ENCODE results near the gene VPS29. TPM values are rescaled to one million over a fixed set of nuclear protein-coding genes. Genes with fewer than 3 reads are reported as not detected.

The VPS29 gene
- total RNA-seq, 1 experiment from 2014 or later: 114 TPM

DNA sequence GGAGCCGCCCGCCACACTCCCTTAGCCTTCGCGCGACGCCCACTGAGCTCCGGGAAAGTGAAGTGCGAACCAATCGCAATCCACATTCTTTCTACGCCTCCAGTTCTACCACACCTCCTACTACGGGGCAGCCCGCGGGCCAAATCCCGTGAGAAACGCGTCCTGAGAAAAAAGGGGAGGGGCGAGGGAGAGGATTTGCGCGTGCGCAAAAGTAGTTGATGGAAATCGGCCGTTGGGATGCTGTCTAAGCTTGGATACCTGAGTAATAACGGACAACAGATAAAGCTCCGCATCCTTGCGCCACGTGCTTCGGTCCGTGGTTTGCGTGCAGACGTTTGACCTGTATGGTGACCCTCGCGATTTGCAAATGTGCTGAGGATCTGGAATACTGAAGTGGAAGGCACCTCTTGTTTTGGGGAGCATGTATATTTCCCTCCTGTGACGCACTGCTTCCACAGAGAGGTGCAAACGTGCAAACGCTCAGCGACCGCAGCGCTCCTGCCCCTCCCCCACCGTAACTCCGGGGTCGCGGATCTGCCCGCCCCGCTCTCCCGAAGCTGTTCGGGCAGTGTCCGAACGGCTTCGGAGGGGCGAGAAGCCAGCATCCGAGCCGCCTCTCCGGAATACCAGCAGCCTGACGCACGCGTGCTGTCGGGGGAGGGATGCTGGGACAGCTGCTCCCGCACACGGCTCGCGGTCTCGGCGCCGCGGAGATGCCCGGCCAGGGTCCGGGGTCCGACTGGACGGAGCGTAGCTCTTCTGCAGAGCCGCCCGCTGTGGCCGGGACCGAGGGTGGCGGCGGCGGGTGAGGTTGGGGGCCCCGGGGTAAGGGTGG lies 33.5 kb downstream of the VPS29 start, which contains the start of the genes FAM216A and GPN3:
Gene FAM216A, plus strand, starts transcription at position 632 of the 835 bp plus-strand sequence. Its CDS starts 31 bp downstream, at position 663.
Gene GPN3, minus strand, starts transcription at position 44 of the 835 bp plus-strand sequence. CDS start 54 bp downstream, outside the sequence.
- Histone ChIP-seq H3K27ac (ENCODE audit: low read length) (peak within 1 kb of the TSS; percentile 75), H3K9me2 (replicated peaks; ENCODE audit: low read length) (no peaks in the 10 kb centered on the region), H3F3A (ENCODE audit: low read length, unreplicated experiment) (no peaks in the 10 kb centered on the region), H3K9me3 (ENCODE audit: low read length) (no peaks in the 10 kb centered on the region), H3K79me2 (ENCODE audit: low read length) (peaks cover 47% of the 10 kb centered on the region), H3K4me1 (ENCODE audit: insufficient read depth, low read length) (peaks cover 14% of the 10 kb centered on the region), H4K20me1 (ENCODE audit: low read length) (no peaks in the 10 kb centered on the region), H3K27me3 (ENCODE audit: low read length) (no peaks in the 10 kb centered on the region), H3K9ac (ENCODE audit: low read length) (peak within 1 kb of the TSS; percentile 90), H3K4me2 (ENCODE audit: low read length) (peak within 1 kb of the TSS; percentile 98), H2AFZ (ENCODE audit: low read length) (peak within 1 kb of the TSS; percentile 93), H3K36me3 (ENCODE audit: low read depth, low read length) (no peaks in the 10 kb centered on the region; the same call in 1 of the 2 replicates), H3K4me3 (ENCODE audit: low read length) (peak within 1 kb of the TSS; percentile 84)
- DNase-seq (peak; percentile 99), ATAC-seq (peak; percentile 84)
- intact Hi-C loops (cut with micrococcal nuclease): loop anchor here (1.0 to 10.0 kb wide), 6 partner anchors 18 to 226 kb away; partner anchors contain the start of genes ARPC3, RAD9B and VPS29
- no peak for TF ChIP-seq EZH2 (IDR thresholded peaks at IDR 0.05; ENCODE audit: low read length, unreplicated experiment)
- TF ChIP-seq, protein P1, sequence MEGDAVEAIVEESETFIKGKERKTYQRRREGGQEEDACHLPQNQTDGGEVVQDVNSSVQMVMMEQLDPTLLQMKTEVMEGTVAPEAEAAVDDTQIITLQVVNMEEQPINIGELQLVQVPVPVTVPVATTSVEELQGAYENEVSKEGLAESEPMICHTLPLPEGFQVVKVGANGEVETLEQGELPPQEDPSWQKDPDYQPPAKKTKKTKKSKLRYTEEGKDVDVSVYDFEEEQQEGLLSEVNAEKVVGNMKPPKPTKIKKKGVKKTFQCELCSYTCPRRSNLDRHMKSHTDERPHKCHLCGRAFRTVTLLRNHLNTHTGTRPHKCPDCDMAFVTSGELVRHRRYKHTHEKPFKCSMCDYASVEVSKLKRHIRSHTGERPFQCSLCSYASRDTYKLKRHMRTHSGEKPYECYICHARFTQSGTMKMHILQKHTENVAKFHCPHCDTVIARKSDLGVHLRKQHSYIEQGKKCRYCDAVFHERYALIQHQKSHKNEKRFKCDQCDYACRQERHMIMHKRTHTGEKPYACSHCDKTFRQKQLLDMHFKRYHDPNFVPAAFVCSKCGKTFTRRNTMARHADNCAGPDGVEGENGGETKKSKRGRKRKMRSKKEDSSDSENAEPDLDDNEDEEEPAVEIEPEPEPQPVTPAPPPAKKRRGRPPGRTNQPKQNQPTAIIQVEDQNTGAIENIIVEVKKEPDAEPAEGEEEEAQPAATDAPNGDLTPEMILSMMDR (conservative IDR thresholded peaks at IDR 0.05; ENCODE audit: low read depth, low read length): no peak
- TF ChIP-seq EZH2phosphoT487 (IDR thresholded peaks at IDR 0.05; ENCODE audit: borderline replicate concordance, low read length): no peak
- ChIA-PET CTCF (interaction anchor here (0.5 to 1.6 kb wide), 10 partner anchors 15 to 149 kb away, joined by 3 to 25 read pairs (median 4); partner anchors contain the start of gene ARPC3), POLR2A (ENCODE audit: unreplicated experiment) (interaction anchor here (0.5 to 1.2 kb wide), 7 partner anchors 18 to 420 kb away, joined by 3 to 11 read pairs (median 5); partner anchors contain the start of genes ARPC3, RAD9B, TCTN1 and VPS29)
- BruUV-seq (replicated peaks): TSS peak; percentile 76

DNA sequence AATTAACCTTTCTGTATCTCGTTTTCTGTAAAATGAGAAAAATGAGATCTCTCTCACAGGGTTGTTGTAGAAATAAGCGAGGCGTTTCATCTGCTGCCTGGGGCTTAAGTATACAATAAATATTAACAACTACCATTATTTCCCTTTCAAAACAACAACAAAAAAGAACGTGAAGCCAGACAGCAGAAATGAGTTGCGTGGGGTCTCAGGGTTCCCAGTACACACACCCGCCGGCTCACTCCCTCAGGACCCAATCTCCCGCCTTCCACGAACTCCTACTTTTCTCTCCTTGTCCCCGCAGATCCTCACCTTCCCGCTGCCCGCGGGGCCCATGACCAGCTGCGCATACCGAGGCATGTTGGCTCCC lies 34.1 kb downstream of the VPS29 start:
- H3K36me3 ChIP-seq (ENCODE audit: low read depth, low read length): peaks cover 3% of the 10 kb centered on the region; the same call in 1 of the 2 replicates
- H3K79me2 ChIP-seq (ENCODE audit: low read length): peaks cover 47% of the 10 kb centered on the region
- no peak for ATAC-seq

More for the DNA sequence above, 34.1 kb downstream of the VPS29 start:
- H3K9ac ChIP-seq (ENCODE audit: low read length): peak overlapping the region; percentile 90
- H2AFZ ChIP-seq (ENCODE audit: low read length): peak overlapping the region; percentile 93
- H3K27me3 ChIP-seq (ENCODE audit: low read length): no peaks in the 10 kb centered on the region
- BruUV-seq (replicated peaks): TSS peak; percentile 85
- H3K4me1 ChIP-seq (ENCODE audit: insufficient read depth, low read length): peaks cover 14% of the 10 kb centered on the region
- ChIA-PET CTCF (interaction anchor here (0.5 to 1.6 kb wide), 5 partner anchors 18 to 149 kb away, joined by 4 to 10 read pairs (median 6); partner anchors contain the start of gene ARPC3), POLR2A (ENCODE audit: unreplicated experiment) (interaction anchor here (0.5 to 1.2 kb wide), 5 partner anchors 31 to 495 kb away, joined by 3 to 11 read pairs (median 7); partner anchors contain the start of genes RAD9B, TCTN1 and VPS29)
- peak overlapping the region; percentile 98 for H3K4me2 ChIP-seq (ENCODE audit: low read length)
- H4K20me1 ChIP-seq (ENCODE audit: low read length): no peaks in the 10 kb centered on the region
- H3K9me2 ChIP-seq (replicated peaks; ENCODE audit: low read length): no peaks in the 10 kb centered on the region
- no peaks in the 10 kb centered on the region for H3K9me3 ChIP-seq (ENCODE audit: low read length)
- no peak overlapping the region for H3K27ac ChIP-seq (ENCODE audit: low read length)
- TF ChIP-seq EZH2 (IDR thresholded peaks at IDR 0.05; ENCODE audit: low read length, unreplicated experiment) (no peak), EZH2phosphoT487 (IDR thresholded peaks at IDR 0.05; ENCODE audit: borderline replicate concordance, low read length) (no peak)
- TF ChIP-seq, protein P1 (conservative IDR thresholded peaks at IDR 0.05; ENCODE audit: low read depth, low read length): no peak
- H3F3A ChIP-seq (ENCODE audit: low read length, unreplicated experiment): no peaks in the 10 kb centered on the region
- H3K4me3 ChIP-seq (ENCODE audit: low read length): peak overlapping the region; percentile 84
- DNase-seq: no peak
- intact Hi-C loops (cut with micrococcal nuclease): loop anchor here (1.0 to 10.0 kb wide), 6 partner anchors 18 to 227 kb away; partner anchors contain the start of genes ARPC3, RAD9B and VPS29

Measured in PC-3 (cell line).